Muscle of leg (tissue), 11 donors: Measurements from ENCODE around the gene CEP131. TPM values are rescaled to one million over a fixed set of nuclear protein-coding genes. Genes with fewer than 3 reads are reported as not detected.
A peak's percentile ranks its signal among the peaks of the same experiment; 100 is the strongest.

Source experiments
- DNase-seq: peaks from one replicate; pipeline ENCODE4 v3.0.0; 2013
- H3K27ac ChIP-seq: one replicate; pipeline ENCODE4 v1.5.1; 2013; ENCODE audit warnings: mild to moderate bottlenecking, low read length, control low read depth
- H3K27me3 ChIP-seq: one replicate; pipeline ENCODE4 v1.6.1; 2013; ENCODE audit warnings: low read length; ENCODE audit not compliant: control insufficient read depth, insufficient read depth
- H3K36me3 ChIP-seq: one replicate; pipeline ENCODE4 v1.6.1; 2013; ENCODE audit warnings: low read length; ENCODE audit not compliant: control insufficient read depth, insufficient read depth
- H3K4me1 ChIP-seq: one replicate; pipeline ENCODE4 v1.6.1; 2013; ENCODE audit warnings: low read length; ENCODE audit not compliant: control insufficient read depth, insufficient read depth
- H3K4me3 ChIP-seq: one replicate; pipeline ENCODE4 v1.5.1; 2013; ENCODE audit warnings: low read length, control low read depth
- H3K9me3 ChIP-seq: replicated peaks from 2 replicates; pipeline ENCODE4 v1.6.1; 2013; ENCODE audit warnings: low read depth, low read length; ENCODE audit not compliant: control insufficient read depth
- WGBS: methylation state at CpG from one replicate; pipeline ENCODE4 v1.1.5; 2013; ENCODE audit warnings: missing lambda C conversion rate; ENCODE audit not compliant: insufficient coverage; 5-methylcytosine and 5-hydroxymethylcytosine counted together
- polyA plus RNA-seq, 8 donors: library from polyadenylated mRNA; unstranded; fragments of 120-200 nt; gene quantifications; one replicate each; pipeline versions ENCODE4 v1.2.1 to v1.2.3, GENCODE V29; 2013; ENCODE audit warnings: inconsistent platforms in 1 of 8, low replicate concordance in 1 of 8; ENCODE audit not compliant: insufficient read length in 8 of 8, insufficient read depth in 1 of 8
- total RNA-seq: library from RNA; stranded (reverse); fragments of 120-200 nt; gene quantifications from one replicate; pipeline ENCODE4 v1.2.4, GENCODE V29; 2013

CEP131 gene
- total and polyA plus RNA-seq, 9 donors: 8.3 to 16.4 (median 13.5) TPM

DNA sequence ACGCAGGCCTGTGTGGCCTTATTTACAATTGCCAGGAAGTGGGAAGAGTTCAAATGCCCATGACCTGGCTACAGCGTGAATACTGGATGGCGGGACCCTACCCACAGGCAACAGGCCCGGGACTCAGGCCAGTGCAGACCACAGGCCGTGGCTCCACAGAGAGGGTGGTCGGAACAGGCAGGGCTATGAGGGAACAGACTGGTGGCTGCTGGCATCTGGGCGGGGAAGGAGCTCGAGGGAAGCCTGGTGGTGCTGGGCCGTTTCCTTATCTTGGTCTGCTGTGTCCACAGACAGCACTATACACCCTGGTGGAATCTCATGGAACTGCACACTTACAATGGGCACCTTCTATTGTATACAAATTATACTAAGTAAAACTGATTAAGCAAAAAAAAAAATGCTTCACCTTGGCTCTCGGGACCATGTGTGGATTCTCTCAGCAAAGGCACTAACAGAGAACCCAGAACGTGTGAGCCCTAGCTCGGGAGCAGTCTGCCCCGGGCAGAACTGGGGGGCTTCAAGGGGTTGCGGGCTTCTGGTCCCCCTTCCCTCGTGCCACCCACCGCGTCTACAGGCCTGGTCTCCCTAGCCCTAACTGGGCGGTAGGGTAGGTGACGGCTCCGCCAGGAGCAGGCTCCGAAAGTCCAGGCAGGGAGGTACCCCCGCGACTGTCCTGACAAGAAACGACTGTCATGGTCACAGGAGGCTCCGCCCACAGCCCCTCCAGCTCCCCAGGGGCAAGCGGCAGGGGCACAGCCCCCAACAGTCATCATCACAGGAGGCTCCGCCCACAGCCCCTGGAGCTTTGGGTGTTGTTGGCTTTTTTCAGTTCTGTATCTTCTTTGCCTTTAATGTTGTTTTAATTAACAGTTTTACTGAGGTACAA, 21.8 kb downstream of the CEP131 start:
- peaks cover 25% of the 10 kb centered on the region for H3K4me1 ChIP-seq
- no peaks in the 10 kb centered on the region for H3K27me3 ChIP-seq
- 71% methylated on average over 17 of the region's 27 CpGs for WGBS
- peak; percentile 81 for DNase-seq
- no peak overlapping the region for H3K4me3 ChIP-seq
- peaks cover 45% of the 10 kb centered on the region for H3K36me3 ChIP-seq
- no peak overlapping the region for H3K27ac ChIP-seq
- no peaks in the 10 kb centered on the region for H3K9me3 ChIP-seq

DNA sequence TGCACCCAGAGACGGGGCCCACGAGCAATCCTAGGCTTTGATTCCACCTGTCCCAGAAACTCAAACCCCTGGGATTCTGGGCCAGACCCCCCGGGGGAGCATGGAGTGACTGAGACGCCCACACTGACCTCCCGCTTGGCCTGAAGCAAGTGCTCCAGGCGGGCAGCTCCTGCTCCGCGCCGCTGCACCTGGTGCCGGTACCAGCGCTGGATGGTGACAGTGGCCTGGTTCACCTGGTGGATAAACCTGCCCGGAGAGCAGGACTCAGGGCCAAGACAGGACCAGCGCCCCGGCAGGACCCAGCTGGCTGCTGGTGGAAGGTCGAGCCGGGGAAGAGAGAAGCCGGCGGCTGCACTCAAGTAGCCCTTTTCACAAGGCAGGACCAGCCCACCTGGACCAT, 22.6 kb downstream of the CEP131 start:
- Histone ChIP-seq H3K36me3 (peaks cover 49% of the 10 kb centered on the region), H3K4me1 (peaks cover 25% of the 10 kb centered on the region), H3K4me3 (no peak overlapping the region), H3K9me3 (no peaks in the 10 kb centered on the region), H3K27ac (no peak overlapping the region), H3K27me3 (no peaks in the 10 kb centered on the region)
- no peak for DNase-seq
- WGBS: 89% methylated on average over 15 of the region's 18 CpGs

DNA sequence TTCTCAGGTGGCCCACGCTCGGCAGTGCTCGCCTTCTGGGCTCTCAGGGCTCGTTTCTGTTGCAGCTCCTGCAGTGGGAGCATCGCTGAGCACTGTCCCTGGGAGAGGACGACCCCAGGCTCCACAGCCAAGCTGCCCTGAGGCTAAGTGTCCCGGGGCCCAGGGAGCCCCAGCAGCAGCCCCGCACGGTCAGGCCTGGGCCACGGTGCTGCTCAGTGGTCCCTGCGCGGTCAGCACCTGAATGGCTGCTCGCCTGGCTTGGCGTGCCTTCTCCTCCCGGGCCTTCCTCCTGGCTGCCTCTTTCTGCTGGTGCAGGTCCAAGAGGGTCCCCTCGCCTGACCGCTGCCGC, 23.3 kb downstream of the CEP131 start:
- DNase-seq: no peak

DNA sequence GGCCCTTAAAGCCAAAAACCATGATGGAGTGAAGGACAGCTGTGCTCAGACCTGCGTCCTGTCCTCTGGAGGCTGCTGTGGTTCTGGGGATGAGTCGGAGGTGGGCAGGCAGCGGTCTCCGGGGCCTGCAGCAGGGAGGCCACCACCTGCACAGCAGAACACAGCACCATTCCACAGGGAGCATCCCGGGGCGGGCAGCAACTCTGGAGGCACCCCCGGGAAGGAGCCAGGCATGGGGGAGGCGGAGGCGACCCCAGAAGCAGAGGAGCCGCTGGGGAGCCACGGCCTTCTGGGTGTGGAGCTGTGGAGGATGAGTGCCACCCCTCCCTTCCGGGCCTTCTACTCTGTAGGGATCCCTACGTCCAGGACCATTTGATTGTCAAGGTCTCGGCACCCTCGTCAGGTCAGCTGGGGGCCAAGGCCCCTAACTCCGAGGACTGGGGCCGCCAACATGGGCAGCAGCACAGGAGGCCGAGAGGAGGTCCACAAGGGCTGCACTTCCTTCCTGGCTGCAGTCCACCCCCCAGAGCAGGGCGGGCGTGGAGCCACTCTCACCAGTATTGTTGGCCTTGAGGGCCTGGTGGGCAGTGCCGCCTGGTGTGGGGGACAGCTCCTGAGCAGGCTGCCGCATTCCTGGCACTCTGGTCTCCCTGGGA, 23.8 kb downstream of the CEP131 start:
- H3K4me1 ChIP-seq: peaks cover 29% of the 10 kb centered on the region
- no peaks in the 10 kb centered on the region for H3K9me3 ChIP-seq
- H3K4me3 ChIP-seq: no peak overlapping the region
- WGBS: 77% methylated on average over 14 of the region's 22 CpGs
- H3K27me3 ChIP-seq: no peaks in the 10 kb centered on the region
- H3K36me3 ChIP-seq: peaks cover 49% of the 10 kb centered on the region
- DNase-seq: no peak
- H3K27ac ChIP-seq: no peak overlapping the region

More for the DNA sequence above, 23.3 kb downstream of the CEP131 start:
- Histone ChIP-seq H3K36me3 (peaks cover 48% of the 10 kb centered on the region), H3K27me3 (no peaks in the 10 kb centered on the region), H3K4me1 (peaks cover 25% of the 10 kb centered on the region), H3K27ac (no peak overlapping the region), H3K4me3 (no peak overlapping the region), H3K9me3 (no peaks in the 10 kb centered on the region)
- WGBS: 79% methylated on average over 18 of the region's 18 CpGs

DNA sequence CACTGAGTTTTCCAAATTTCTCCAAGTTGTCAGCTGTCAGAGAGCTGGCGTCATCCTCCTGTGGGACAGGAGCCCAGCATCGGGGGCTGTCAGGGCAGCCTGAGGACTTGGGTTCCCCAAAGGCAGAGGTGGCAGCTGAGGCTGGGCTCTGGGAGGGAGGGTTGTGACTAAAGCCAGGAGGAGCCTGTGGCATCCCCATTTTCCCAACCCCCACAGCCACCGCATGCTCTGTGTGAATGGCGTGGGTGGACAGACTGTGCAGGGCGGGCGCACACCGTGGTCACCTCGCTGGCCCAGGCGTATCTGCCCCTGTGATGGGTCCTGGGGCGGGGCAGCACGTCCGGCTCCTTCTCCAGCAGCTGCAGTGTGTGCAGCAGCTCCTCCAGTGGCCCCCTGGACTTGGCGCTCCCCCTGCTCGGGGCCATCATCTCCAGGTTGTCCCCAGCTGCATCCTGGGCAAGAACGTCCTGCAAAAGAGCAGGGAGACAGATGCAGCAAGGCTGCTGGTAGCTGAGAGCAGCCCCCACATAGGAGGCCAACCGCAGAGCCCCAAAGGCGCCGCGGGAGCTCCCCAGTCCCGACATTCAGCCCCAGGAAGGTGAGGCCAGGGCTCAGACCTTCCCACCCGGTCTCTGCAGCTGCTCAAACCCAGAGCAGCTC, 24.8 kb downstream of the CEP131 start:
- Histone ChIP-seq H3K36me3 (peaks cover 47% of the 10 kb centered on the region), H3K4me1 (peaks cover 35% of the 10 kb centered on the region), H3K27ac (no peak overlapping the region), H3K9me3 (no peaks in the 10 kb centered on the region), H3K4me3 (no peak overlapping the region), H3K27me3 (no peaks in the 10 kb centered on the region)
- WGBS: 78% methylated on average over 14 of the region's 21 CpGs
- DNase-seq: no peak

DNA sequence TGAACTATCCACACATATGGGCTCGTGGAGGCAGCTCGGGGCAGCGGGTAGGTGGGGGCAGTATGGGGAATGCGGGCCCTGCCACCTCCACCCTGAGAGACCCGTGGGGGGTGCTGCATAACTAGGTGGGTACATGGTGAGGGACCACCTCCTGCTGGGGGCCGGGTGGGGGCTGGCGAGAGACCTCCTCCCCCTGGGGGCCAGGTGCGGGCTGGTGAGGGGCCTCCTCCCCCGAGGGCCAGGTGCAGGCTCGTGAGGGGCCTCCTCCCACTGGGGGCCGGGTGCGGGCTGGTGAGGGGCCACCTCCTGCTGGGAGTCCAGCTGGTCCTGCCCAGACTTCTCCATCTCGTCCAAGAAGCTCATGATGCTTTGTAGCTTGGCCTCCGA, 25.4 kb downstream of the CEP131 start:
- Histone ChIP-seq H3K4me1 (peaks cover 35% of the 10 kb centered on the region), H3K36me3 (peaks cover 46% of the 10 kb centered on the region), H3K9me3 (no peaks in the 10 kb centered on the region), H3K4me3 (no peak overlapping the region), H3K27me3 (no peaks in the 10 kb centered on the region), H3K27ac (no peak overlapping the region)
- 67% methylated on average over 12 of the region's 14 CpGs for WGBS
- DNase-seq: no peak

DNA sequence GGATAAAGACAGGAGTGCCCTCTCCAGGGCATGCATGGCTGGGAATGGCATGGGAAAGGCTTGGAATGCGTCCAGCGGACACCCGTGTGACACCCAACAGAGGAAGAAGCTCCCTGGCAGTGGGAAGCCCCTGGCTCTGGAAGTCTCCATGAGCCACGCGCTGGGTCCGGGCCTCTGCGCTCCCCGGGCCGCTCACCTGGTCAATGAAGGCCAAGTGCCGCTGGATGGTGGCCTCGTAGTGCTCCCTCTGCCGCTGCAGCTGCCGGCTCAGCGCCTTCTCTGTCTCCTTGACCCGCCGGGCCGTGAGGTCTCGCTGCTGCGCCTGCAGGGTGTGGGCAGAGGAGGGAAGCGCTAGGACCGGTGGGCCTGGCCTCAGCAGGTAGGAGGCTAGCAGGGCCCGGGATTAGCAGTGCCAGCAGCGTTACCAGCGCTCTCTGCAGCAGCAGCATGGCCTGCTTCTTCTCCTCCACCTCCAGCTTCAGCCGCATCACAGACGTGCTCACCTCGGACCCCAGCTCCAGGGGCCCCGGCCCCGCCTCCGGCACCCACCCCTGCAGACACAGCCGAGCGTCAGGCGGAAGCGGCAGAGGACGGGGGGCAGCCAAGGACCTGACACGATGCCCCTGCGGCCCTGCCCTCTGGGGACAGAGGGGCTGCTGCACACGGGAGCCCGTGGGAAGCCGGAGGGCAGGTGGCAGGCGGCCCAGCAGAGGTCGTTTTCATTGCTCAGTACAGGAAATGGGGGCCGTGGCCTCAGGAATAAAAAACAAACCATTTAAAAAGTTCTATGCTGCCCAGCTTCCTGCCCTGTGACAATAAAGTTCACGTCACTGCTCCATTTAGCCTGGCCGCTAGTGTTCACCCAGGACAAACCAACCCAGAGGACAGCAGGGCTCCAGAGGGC, 26.0 kb downstream of the CEP131 start:
- Histone ChIP-seq H3K9me3 (no peaks in the 10 kb centered on the region), H3K27ac (no peak overlapping the region), H3K27me3 (no peaks in the 10 kb centered on the region), H3K36me3 (peaks cover 48% of the 10 kb centered on the region), H3K4me3 (no peak overlapping the region), H3K4me1 (peaks cover 35% of the 10 kb centered on the region)
- 86% methylated on average over 37 of the region's 45 CpGs for WGBS
- no peak for DNase-seq

DNA sequence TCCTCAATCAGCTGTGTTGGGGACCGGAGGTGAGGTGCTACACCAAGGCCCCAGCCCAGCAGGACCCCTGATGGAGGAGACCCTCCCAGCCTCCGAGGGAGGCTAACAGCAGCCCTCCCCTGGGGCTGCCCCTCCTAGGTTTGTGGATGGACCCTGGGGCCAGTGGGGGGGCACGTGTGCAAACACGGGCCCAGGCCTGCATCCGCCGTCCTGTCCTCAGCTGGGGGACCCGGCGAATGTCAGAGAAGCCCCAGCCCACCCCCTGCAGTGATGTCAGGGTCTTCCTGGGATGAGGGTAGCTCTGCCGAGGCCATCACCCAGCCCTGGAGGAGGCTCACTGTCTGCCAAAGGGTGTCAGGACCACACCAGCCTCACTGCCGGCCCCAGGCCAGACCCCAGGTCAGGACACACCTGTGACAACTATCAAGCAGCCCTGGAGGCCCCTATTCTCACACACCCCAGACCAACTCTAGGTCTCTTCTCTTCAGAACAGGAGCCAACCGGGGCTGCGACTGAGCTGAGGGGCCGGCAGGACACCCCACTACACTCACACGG, 26.7 kb downstream of the CEP131 start:
- H3K4me3 ChIP-seq: no peak overlapping the region
- peaks cover 52% of the 10 kb centered on the region for H3K36me3 ChIP-seq
- H3K4me1 ChIP-seq: peaks cover 35% of the 10 kb centered on the region
- WGBS: 89% methylated on average over 8 of the region's 14 CpGs
- DNase-seq: no peak
- no peaks in the 10 kb centered on the region for H3K9me3 ChIP-seq
- no peaks in the 10 kb centered on the region for H3K27me3 ChIP-seq
- no peak overlapping the region for H3K27ac ChIP-seq

DNA sequence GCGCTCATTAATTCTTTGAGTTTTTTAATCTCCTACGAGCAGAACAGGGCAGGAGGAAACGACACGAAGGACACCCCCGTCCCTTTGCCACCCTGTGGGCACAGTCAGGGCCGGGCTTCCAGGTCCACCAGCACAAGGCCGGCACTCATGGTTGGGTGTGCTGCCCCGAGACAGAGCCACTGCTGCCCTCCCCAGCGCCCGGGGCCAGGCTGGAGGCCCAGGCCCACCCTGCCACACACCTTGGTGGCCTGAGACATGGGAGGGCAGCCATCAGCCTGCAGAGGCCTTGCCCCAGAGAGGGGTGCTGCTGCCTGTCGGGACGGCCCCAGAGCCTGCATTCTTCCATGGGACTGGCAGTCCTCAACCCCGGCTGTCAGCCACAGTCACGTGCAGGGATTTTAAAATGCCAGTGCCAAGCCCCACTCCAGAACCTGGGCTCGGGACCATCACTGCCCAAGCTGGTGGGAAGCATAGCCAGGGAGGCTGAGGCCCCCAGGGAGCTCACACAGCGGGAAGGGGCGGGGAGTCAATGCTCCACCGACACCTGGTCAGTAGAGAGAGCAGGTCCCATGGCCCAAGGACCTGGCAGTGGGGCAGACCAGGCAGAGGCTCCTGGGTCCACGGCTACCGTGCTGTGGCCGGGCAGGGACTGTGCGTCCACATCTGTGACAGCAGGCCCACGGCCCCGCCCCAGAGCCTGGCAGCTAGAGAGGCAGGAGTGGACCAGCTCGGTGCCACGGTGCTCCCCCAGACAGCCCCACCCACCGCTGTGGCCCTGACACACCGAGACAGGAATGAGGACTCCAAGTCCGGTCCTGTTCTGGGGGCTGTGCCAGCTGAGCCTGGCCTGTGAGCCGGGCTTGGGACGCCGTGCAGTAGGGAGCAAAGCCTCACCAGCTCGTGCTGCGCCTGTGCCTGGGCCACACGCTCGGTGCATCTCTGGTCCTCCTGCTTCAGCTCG, 27.5 kb downstream of the CEP131 start:
- no peak overlapping the region for H3K27ac ChIP-seq
- no peak for DNase-seq
- no peak overlapping the region for H3K4me3 ChIP-seq
- peaks cover 32% of the 10 kb centered on the region for H3K4me1 ChIP-seq
- 87% methylated on average over 34 of the region's 37 CpGs for WGBS
- no peaks in the 10 kb centered on the region for H3K9me3 ChIP-seq
- H3K27me3 ChIP-seq: no peaks in the 10 kb centered on the region
- H3K36me3 ChIP-seq: peaks cover 57% of the 10 kb centered on the region
